Kidney capillary endothelial cell (primary cell): Measurements from ENCODE around the gene CNTNAP2.
"Not testable (repeated sequence)": the region's sequence is repeated elsewhere in the genome, so short reads cannot be mapped to it uniquely, and the experiment has no call there.

Experiments
- DNase-seq: peaks from one replicate; pipeline ENCODE4 v3.0.0-alpha.2; 2018; ENCODE audit warnings: low spot score

The CNTNAP2 gene

GRCh38 chr7:147774461-147774860, 1657.9 kb downstream of the CNTNAP2 start:
- no peak for DNase-seq

DNA sequence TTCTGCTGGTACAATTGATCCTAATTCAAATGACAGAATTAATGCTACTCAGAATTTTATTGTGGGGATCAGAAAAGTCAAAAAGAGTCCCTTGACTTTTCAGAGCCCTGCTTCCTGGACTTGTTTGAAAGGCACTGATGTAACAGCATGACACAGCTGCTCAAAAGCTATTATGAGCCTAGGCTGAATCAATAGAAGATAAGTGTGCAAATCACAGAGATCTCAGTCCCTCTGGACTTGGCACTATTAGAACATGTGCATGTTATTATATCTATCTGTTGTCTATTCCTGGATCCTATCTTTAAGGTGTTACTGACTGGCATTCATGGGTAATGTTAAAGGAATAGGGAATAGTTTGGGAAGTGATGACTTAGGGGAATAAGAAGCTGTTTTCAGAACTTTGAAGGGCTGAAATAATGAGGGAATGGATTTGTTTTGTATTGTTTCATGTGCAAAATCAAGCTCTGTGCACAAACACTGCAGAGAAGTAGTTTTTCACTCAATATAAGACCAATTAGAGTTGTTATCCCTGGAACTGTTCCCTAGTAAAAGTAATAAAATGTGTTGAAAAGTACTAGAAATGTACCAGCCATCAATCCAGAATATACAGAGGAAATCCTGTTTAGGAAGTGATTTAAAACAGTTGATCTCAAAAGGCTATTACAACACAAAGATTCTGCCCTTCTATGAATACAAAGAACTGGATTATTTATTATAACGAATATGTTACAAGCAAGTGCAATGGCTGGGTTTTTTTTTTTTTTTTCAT, 1659.1 kb downstream of the CNTNAP2 start:
- DNase-seq: no peak

GRCh38 chr7:147777309-147777708, 1660.7 kb downstream of the CNTNAP2 start:
- no peak for DNase-seq

DNA sequence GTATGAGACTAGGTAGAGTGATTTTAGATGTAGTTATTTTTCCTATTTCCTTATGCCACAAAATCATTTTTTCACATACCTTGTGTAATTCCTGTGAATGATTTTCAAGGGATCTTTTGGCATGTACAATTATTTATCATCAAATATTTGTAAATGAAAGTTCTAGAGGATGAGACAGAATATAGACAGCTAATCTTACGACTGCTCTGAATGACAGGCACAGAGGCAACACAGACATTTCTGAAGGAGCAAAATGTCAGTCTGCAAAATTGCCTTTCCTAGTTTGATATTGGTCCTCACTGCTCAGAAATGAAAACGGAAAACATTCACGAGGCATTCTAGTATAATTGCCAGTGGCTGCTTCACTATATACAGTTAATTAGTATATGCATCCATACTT, 1663.3 kb downstream of the CNTNAP2 start:
- no peak for DNase-seq

- DNase-seq: no peak
Measured at GRCh38 chr7:147796581-147796980, 1680.0 kb downstream of the CNTNAP2 start.

DNA sequence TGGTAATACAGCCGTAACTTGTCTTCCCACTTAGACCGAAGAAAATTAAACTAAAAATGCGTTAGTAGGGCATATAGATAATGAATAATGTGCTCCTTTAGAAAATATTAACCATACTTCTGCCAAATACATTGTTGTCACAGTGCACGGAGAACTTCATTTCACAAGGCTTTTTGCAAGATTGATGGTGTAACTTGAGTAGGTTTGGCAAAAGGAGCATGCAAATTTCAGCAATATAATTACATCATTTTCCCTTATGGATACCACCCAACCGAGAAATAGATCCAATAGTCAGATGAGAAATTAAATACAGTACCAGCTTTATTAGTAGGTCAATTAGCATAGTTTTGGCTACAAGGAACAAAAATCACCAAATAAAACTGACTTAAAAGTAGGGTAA, 1681.4 kb downstream of the CNTNAP2 start:
- DNase-seq: no peak

DNA sequence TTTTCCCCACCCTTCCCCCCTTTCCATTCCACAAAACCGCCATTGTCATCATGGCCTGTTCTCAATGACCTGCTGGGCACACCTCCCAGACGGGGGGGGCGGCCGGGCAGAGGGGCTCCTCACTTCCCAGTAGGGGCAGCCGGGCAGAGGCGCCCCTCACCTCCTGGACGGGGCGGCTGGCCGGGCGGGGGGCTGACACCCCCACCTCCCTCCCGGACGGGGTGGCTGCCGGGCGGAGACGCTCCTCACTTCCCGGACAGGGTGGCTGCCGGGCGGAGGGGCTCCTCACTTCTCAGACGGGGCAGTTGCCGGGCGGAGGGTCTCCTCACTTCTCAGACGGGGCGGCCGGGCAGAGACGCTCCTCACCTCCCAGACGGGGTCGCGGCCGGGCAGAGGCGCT, 1685.2 kb downstream of the CNTNAP2 start:
- DNase-seq: not testable (repeated sequence)

GRCh38 chr7:147803151-147803550, 1686.5 kb downstream of the CNTNAP2 start:
- DNase-seq: no peak

- DNase-seq: no peak
Measured at GRCh38 chr7:147803606-147804005, 1687.0 kb downstream of the CNTNAP2 start.

DNA sequence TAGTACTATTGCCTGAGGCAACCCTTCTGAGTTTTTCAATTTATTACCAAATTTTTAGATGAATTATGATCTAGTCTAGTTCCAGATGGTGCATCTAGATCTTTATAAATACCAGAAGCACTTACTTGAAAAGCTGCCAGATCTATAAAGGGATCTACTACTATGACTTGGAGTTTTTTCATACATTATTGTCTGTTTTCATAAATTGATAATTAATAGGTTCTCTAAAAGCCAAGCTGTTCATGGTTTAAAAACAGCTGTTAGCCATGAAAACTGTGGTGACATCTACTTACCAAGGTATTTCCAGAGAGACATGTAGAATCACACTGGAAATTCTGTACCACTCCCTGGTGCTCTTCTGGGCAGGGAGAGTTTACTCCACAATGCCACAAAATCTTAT, 1687.4 kb downstream of the CNTNAP2 start:
- no peak for DNase-seq

- DNase-seq: no peak
Measured at GRCh38 chr7:147805996-147806576, 1689.5 kb downstream of the CNTNAP2 start.

DNA sequence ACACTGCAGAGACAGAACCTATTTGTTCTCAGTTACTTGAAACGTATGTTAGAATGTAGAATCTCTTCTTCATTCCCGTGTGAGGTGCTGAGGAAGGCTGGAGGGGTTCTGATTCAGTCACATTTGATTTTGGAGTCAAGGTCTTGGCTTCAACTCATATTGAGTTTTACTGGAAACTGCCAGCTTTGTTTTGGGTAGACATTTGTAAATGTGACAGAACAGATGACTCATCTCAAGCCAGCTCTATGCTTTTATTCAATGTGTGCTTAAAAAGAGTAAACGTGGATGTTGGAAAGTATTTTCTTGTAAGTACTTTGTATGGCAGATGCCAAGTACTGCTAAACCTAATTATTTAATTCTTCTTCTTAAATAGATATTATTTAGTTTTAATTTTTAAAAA, 1693.2 kb downstream of the CNTNAP2 start:
- DNase-seq: no peak

DNA sequence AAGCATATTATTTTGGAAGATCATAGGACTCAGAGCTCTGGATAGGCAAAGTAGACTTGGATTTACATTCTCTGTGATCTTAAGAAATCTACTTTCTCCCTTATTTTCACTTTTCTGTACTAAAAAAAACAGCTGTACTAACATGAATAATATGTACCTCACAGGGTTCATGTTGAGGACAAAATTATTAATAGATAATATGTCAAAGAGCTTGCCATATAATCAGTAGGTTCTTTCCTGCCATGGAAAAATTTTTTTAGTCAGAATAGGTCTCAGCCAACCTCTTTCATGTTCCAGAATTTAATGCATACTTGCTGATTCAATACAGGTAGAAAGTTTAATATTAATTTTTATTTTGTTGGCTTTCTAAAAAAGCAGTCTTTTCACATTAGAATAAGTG, 1693.7 kb downstream of the CNTNAP2 start:
- DNase-seq: no peak

DNA sequence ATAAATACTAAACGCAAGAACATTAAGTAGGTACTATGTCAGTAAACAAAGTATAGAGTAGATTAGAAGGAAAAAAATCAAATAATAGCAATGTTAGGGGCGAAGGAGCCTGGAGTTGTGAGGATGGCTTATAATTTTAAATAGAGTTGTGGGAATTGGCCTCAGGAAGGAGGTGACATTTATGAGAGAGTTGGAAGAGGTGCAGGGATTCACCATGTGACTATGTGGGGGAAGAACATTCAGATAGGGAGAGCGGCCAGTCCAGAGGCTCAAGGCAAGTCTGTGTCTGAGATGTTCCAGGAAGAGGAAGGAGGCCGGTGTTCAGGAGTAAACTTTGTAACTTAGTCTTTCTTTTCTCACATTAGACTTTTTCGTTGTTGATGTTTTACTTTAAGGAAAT, 1695.3 kb downstream of the CNTNAP2 start:
- DNase-seq: no peak

DNA sequence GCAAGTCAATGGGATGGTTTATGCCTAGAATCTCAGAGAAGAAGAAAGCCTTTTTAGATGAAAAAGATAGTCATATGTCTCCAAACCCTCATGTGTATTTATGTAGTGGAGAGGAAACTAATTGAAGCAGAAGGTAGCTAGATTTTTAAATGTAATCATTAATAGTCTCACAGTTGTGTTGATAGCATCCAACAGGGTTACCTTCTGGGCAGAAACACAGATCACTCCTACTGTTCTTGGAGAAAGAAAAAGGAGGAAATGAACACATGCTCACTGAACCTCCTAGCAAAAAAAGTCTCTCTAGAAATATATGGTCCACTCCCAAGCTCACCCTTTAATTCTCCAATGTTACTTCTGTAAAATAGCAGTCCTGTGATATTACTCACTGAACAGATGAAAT, 1696.7 kb downstream of the CNTNAP2 start:
- DNase-seq: no peak

GRCh38 chr7:147818317-147818716, 1701.7 kb downstream of the CNTNAP2 start:
- DNase-seq: no peak

DNA sequence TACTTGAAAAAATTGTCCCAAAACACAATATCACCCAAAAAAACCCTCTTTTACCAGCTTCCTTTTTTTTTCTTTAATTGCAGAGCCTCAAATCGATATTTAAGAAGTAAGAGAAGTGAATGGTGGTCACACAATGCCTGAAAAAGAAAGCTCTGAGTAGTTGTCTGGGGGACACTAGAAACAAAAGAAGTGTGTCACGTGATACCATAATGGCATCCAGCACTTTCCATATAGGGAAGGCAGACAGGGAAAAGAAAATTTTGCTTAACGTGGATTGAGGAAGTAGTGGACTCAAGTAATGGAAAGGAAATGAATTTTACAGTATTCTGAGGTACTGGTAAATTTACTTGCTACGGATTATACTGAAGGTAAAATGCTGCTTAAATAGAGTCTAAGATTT, 1708.1 kb downstream of the CNTNAP2 start:
- no peak for DNase-seq

DNA sequence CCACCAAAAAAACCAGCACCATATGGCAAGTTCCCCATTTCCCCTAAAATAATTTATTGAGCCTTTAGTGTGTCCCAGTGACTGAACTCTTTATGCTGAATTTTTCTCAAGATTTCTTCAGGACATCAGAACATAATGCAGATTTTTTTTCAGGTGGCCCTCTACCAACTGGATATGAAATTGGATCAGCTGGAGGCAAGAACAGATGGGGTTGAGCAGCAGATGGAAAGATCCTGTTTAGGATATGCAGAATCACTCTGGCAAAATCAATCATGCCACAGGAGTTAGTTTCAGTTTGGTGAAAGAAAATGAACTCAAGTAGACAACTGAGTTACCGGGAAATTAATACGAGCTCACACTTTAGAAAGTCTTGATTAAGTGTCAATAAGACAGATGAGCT, 1712.4 kb downstream of the CNTNAP2 start:
- DNase-seq: no peak

DNA sequence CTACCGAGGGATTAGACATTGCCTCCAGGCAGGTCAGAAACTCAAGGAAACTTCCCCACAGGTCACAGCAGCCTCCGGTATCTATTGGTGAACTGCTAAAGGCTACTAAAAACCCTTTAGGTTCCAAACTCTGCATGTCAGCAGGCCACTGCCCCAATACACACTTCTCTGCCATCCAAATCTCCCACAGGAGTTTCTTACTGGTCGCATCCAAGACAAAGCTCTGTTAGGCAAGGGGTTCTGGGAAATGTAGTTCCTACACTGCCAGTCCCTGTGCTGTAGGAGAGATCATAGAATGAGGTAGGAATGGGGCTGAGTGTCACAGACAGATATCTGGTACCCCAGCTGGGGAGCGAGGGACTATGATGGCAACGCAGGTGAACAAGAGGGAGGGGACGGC, 1717.0 kb downstream of the CNTNAP2 start:
- DNase-seq: no peak

- DNase-seq: no peak
Measured at GRCh38 chr7:147833970-147834369, 1717.4 kb downstream of the CNTNAP2 start.

DNA sequence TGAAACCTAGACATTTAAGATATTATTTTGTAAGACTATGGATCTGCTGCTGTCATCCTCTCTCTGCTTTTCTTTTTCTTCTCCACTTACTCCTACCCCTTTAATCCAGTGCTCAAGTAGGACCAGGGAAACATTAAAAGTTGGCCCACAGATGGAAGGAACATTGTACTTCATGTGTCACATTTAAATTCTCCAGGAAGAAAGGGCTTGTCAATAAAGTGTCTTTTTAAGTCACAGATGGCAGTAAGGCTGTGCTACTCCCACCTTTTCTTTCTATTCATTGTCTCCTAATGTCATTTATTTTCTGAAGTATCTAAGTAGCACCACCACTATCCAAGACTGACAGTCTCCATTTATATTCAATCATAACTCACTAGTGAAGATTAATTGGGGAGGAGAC, 1736.2 kb downstream of the CNTNAP2 start:
- no peak for DNase-seq

GRCh38 chr7:147857152-147858140, 1740.8 kb downstream of the CNTNAP2 start:
- no peak for DNase-seq

GRCh38 chr7:147858421-147858820, 1741.8 kb downstream of the CNTNAP2 start:
- DNase-seq: no peak
